Common myeloid progenitor, CD34-positive (primary cell): ENCODE results near the gene ATP11A.
"Not testable (repeated sequence)": the region's sequence is repeated elsewhere in the genome, so short reads cannot be mapped to it uniquely, and the experiment has no call there.

Experiments used
- CTCF ChIA-PET: fragments of 350-600 bp; sonication (Branson Sonifier 250); formaldehyde crosslinking; loops from one replicate; lab custom pipeline; 2021; ENCODE audit warnings: antibody characterized with exemption; lab: Charles Lee
- POLR2A ChIA-PET: fragments of 350-600 bp; sonication (Branson Sonifier 250); formaldehyde crosslinking; loops from one replicate; lab custom pipeline; 2021; ENCODE audit warnings: antibody characterized with exemption; lab: Charles Lee
- DNase-seq, 3 donors: peaks; one replicate each; pipeline versions ENCODE4 v3.0.0 to v3.0.0-alpha.2; 2013
- H3K27ac ChIP-seq, 2 experiments: 1 replicate in 1 of 2; 2 replicates in 1 of 2; pipeline ENCODE4 v1.7.0; 2013; ENCODE audit warnings: inconsistent platforms in 2 of 2, low read length in 2 of 2, mild to moderate bottlenecking in 2 of 2, low read depth in 1 of 2, moderate library complexity in 1 of 2; ENCODE audit not compliant: severe bottlenecking in 2 of 2, insufficient read depth in 1 of 2, poor library complexity in 1 of 2
- H3K27me3 ChIP-seq, 5 experiments: replicated peaks in 2 of 5; 1 replicate in 3 of 5; 2 replicates in 2 of 5; pipeline versions ENCODE4 v1.6.1 to v1.7.0; 2013; ENCODE audit warnings: low read length in 4 of 5, mild to moderate bottlenecking in 2 of 5, moderate library complexity in 2 of 5, inconsistent platforms in 1 of 5; ENCODE audit not compliant: insufficient read depth in 5 of 5, control insufficient read depth in 4 of 5
- H3K36me3 ChIP-seq, 4 experiments: 1 replicate in 2 of 4; 2 replicates in 2 of 4; pipeline versions ENCODE4 v1.6.1 to v1.7.0; 2013; ENCODE audit warnings: low read length in 3 of 4, control low read depth in 1 of 4, mild to moderate bottlenecking in 1 of 4; ENCODE audit not compliant: control insufficient read depth in 4 of 4, insufficient read depth in 4 of 4
- H3K4me1 ChIP-seq, 4 experiments: 1 replicate in 3 of 4; 2 replicates in 1 of 4; pipeline versions ENCODE4 v1.6.1 to v1.7.1; 2013; ENCODE audit warnings: low read length in 3 of 4, mild to moderate bottlenecking in 3 of 4, control low read depth in 1 of 4, inconsistent platforms in 1 of 4, moderate library complexity in 1 of 4; ENCODE audit not compliant: control insufficient read depth in 4 of 4, insufficient read depth in 4 of 4; ENCODE audit errors: control extremely low read depth in 1 of 4
- H3K4me3 ChIP-seq, 7 experiments: 1 replicate in 4 of 7; 2 replicates in 3 of 7; pipeline versions ENCODE4 v1.5.1 to v1.7.0; 2013; ENCODE audit warnings: mild to moderate bottlenecking in 7 of 7, low read length in 6 of 7, moderate library complexity in 6 of 7, inconsistent platforms in 2 of 7, low read depth in 2 of 7, control low read depth in 1 of 7; ENCODE audit not compliant: insufficient read depth in 4 of 7, control insufficient read depth in 1 of 7; ENCODE audit errors: extremely low read depth in 1 of 7
- H3K9me3 ChIP-seq, 5 experiments: 1 replicate in 4 of 5; 2 replicates in 1 of 5; pipeline versions ENCODE4 v1.6.1 to v1.7.1; 2013; ENCODE audit warnings: low read length in 4 of 5, mild to moderate bottlenecking in 2 of 5, inconsistent platforms in 1 of 5, low read depth in 1 of 5, moderate library complexity in 1 of 5; ENCODE audit not compliant: control insufficient read depth in 4 of 5, insufficient read depth in 2 of 5; ENCODE audit errors: control extremely low read depth in 1 of 5
- WGBS: methylation state at CpG from one replicate; pipeline ENCODE4 v1.1.5; 2013; ENCODE audit not compliant: insufficient coverage; 5-methylcytosine and 5-hydroxymethylcytosine counted together

ATP11A gene

DNA sequence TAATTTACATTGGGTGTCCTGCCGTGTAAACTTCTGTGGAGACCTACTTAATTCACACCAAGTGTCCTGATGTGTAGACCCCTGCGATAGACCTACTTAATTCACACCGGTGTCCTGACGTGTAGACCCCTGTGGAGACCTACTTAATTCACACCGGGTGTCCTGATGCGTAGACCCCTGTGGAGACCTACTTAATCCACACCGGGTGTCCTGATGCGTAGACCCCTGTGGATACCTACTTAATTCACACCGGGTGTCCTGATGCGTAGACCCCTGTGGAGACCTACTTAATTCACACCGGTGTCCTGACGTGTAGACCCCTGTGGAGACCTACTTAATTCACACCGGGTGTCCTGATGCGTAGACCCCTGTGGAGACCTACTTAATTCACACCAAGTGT lies 97.0 kb downstream of the ATP11A start:
- H3K9me3 ChIP-seq, H3K4me3 ChIP-seq, POLR2A ChIA-PET, DNase-seq, H3K27me3 ChIP-seq, H3K27ac ChIP-seq, H3K36me3 ChIP-seq, CTCF ChIA-PET: not testable (repeated sequence)
- WGBS = 100% methylated on average over 9 of the region's 14 CpGs
- H3K4me1 ChIP-seq = peaks cover 0 to 22% (median 14%) of the 10 kb centered on the region in 4 experiments

GRCh38 chr13:112790735-112791641 lies 101.2 kb downstream of the ATP11A start:
- WGBS = 98% methylated on average over 9 of the region's 18 CpGs
- CTCF ChIA-PET = no interaction called here
- H3K9me3 ChIP-seq = peaks cover 0 to 5% (median 0%) of the 10 kb centered on the region in 5 experiments

GRCh38 chr13:112791663-112792440 lies 102.0 kb downstream of the ATP11A start:
- CTCF ChIA-PET = interaction anchor here (1.0 to 1.2 kb wide), 2 partner anchors 37 to 82 kb away, joined by 3 read pairs; no protein-coding TSS in a partner anchor

More at GRCh38 chr13:112790735-112791641, 101.2 kb downstream of the ATP11A start:
- DNase-seq = no peak
- H3K4me3 ChIP-seq = no peak overlapping the region
- peaks cover 0 to 14% (median 6%) of the 10 kb centered on the region in 4 experiments for H3K4me1 ChIP-seq
- peaks cover 0 to 8% (median 3%) of the 10 kb centered on the region in 4 experiments for H3K36me3 ChIP-seq
- no peaks in the 10 kb centered on the region for H3K27me3 ChIP-seq
- POLR2A ChIA-PET = no interaction called here
- no peak overlapping the region for H3K27ac ChIP-seq

DNA sequence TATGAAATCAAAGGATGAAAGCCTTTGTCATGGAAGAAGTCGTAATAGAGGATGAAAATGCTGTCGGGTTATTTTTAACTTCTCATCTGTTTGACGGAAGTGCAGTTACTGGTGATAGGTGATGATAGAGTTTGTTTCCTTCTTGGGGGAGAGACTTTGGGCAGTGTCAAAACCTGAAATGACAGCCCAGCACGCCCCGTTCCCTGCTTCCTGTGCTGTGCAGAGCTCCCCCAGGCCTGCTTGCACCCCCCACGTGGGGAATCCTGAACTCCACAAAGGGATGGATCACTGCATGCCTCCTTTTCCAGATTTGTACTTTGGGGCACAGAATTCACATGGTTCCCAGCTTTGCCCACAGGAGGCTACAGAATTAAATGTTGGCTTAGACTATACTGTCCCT lies 102.7 kb downstream of the ATP11A start:
- no peak for DNase-seq
- Histone ChIP-seq H3K4me1 (peaks cover 0 to 14% (median 6%) of the 10 kb centered on the region in 4 experiments), H3K27me3 (no peaks in the 10 kb centered on the region), H3K36me3 (peaks cover 0 to 7% (median 2%) of the 10 kb centered on the region in 4 experiments), H3K9me3 (peaks cover 0 to 3% (median 0%) of the 10 kb centered on the region in 5 experiments), H3K4me3 (peak overlapping the region in 1 of 7 experiments; percentile 13), H3K27ac (no peak overlapping the region)
- WGBS = 46% methylated on average over 6 of the region's 6 CpGs
- ChIA-PET CTCF (interaction anchor here (1.0 to 1.2 kb wide), 2 partner anchors 37 to 81 kb away, joined by 3 read pairs; no protein-coding TSS in a partner anchor), POLR2A (no interaction called here)

More at GRCh38 chr13:112791663-112792440, 102.0 kb downstream of the ATP11A start:
- peaks cover 0 to 4% (median 0%) of the 10 kb centered on the region in 5 experiments for H3K9me3 ChIP-seq
- WGBS = 91% methylated on average over 11 of the region's 20 CpGs
- no peak for DNase-seq
- POLR2A ChIA-PET = no interaction called here
- no peak overlapping the region for H3K27ac ChIP-seq
- peaks cover 0 to 14% (median 6%) of the 10 kb centered on the region in 4 experiments for H3K4me1 ChIP-seq
- H3K27me3 ChIP-seq = no peaks in the 10 kb centered on the region
- H3K36me3 ChIP-seq = peaks cover 0 to 7% (median 2%) of the 10 kb centered on the region in 4 experiments
- H3K4me3 ChIP-seq = no peak overlapping the region

DNA sequence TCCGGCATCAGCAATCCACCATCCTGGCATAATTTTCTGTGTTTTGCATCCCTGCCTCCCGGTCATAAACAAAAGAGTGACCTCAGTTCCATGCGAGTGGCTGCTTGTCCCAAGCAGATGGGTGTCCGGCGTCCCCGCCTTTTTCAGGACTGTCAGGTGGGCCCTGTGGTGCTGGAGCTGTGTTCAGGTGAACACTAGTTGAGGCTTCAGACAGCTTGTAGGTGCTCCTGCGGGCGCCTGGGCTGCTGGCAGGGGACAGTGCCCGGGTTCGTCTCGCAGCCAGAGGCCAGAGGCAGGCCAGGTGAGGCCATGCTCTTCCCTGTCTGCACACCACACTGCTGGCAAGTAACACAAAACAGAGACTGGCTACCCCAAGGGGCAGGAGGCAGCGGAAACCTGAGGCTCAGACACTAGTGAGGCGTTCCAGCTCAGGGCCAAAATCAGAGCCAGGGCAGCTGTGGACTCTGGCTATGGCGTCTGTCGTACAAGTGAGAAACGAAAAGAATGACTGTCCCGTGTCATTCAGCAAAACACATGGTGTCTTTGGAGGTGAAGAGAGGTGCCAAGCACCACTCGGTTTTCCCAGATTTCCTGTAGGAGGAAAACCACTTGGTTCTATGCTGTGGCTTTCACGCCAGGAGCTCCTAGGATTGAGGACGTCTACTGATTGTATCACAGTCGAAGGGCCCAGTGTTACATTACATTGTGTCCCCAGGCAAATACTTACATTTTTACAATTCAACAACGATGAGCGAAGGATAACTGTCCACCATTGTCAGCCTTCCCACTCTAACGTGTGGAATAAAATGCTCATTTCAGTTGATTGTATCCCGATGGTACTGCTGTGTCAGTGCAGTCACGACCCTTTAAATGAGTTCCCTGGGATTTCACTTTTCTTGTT lies 104.0 kb downstream of the ATP11A start:
- Histone ChIP-seq H3K36me3 (peaks cover 0 to 7% (median 2%) of the 10 kb centered on the region in 4 experiments), H3K27ac (no peak overlapping the region), H3K4me1 (peaks cover 0 to 14% (median 6%) of the 10 kb centered on the region in 4 experiments), H3K27me3 (no peaks in the 10 kb centered on the region), H3K9me3 (peaks cover 0 to 3% (median 0%) of the 10 kb centered on the region in 5 experiments), H3K4me3 (no peak overlapping the region)
- 97% methylated on average over 24 of the region's 26 CpGs for WGBS
- ChIA-PET CTCF (interaction anchor here (0.6 kb wide), 1 partner anchor 132 kb away, joined by 3 read pairs; no protein-coding TSS in a partner anchor), POLR2A (no interaction called here)
- DNase-seq = no peak

DNA sequence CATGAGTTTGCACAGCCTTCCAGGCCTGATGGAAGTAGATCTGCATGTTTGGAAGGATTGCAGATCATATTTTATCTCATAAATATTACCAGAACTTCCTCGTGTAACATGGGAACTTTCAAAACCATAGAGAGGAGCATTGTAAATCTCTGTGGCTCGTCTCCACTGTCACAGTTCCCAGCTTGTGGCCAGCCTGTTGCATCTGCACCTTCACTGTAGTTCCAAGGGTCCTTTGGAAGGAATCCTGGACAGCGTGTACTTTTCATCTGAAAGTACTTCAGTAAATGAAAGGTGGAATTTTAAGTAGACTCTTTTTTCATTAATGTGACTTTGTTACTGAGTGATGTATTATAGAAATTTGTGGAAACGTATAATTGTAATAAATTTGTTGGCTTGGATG lies 105.4 kb downstream of the ATP11A start:
- H3K9me3 ChIP-seq = peaks cover 0 to 11% (median 0%) of the 10 kb centered on the region in 5 experiments
- ChIA-PET CTCF (no interaction called here), POLR2A (no interaction called here)
- peaks cover 0 to 14% (median 6%) of the 10 kb centered on the region in 4 experiments for H3K4me1 ChIP-seq
- H3K27me3 ChIP-seq = no peaks in the 10 kb centered on the region
- no peak overlapping the region for H3K27ac ChIP-seq
- DNase-seq = no peak
- 92% methylated on average over 4 of the region's 4 CpGs for WGBS
- peaks cover 0 to 7% (median 0%) of the 10 kb centered on the region in 4 experiments for H3K36me3 ChIP-seq
- H3K4me3 ChIP-seq = no peak overlapping the region
